Astrocyte (in vitro differentiated cells and primary cell): ENCODE measurements around the gene RNF103. TPM values are rescaled to one million over a fixed set of nuclear protein-coding genes. Genes with fewer than 3 reads are reported as not detected.

Source experiments
- DNase-seq: peaks from one replicate; pipeline ENCODE4 v3.0.0-alpha.2; 2010; ENCODE audit warnings: low read depth
- FAIRE-seq: peaks from 2 replicates; lab custom pipeline; 2011; peaks lifted over from hg19 to GRCh38; lab: Jason Lieb, UNC
- H2AFZ ChIP-seq: 2 replicates; pipeline ENCODE4 v1.6.0; 2012; ENCODE audit warnings: low read depth, low read length, inconsistent platforms
- H3K27ac ChIP-seq: 2 replicates; pipeline ENCODE4 v1.5.1; 2011; ENCODE audit warnings: low read depth, low read length, inconsistent platforms
- H3K27me3 ChIP-seq: 2 replicates; pipeline ENCODE4 v1.6.0; 2011; ENCODE audit warnings: low read length, inconsistent platforms; ENCODE audit not compliant: insufficient read depth
- H3K36me3 ChIP-seq: 2 replicates; pipeline ENCODE4 v1.5.1; 2011; ENCODE audit warnings: low read length, inconsistent platforms; ENCODE audit not compliant: insufficient read depth
- H3K4me1 ChIP-seq: 2 replicates; pipeline ENCODE4 v1.5.1; 2011; ENCODE audit warnings: low read length, inconsistent platforms; ENCODE audit not compliant: insufficient read depth
- H3K4me2 ChIP-seq: 2 replicates; pipeline ENCODE4 v1.6.0; 2012; ENCODE audit warnings: low read length, inconsistent platforms
- H3K4me3 ChIP-seq: 2 replicates; pipeline ENCODE4 v1.5.1; 2011; ENCODE audit warnings: low read depth, mild to moderate bottlenecking, low read length, inconsistent platforms; ENCODE audit not compliant: insufficient read depth
- H3K79me2 ChIP-seq: 2 replicates; pipeline ENCODE4 v1.6.0; 2012; ENCODE audit warnings: mild to moderate bottlenecking, low read length, inconsistent platforms; ENCODE audit not compliant: insufficient read depth
- H3K9ac ChIP-seq: 2 replicates; pipeline ENCODE4 v1.6.0; 2012; ENCODE audit warnings: mild to moderate bottlenecking, low read length, inconsistent platforms
- H3K9me3 ChIP-seq: 2 replicates; pipeline ENCODE4 v1.5.1; 2012; ENCODE audit warnings: low read depth, mild to moderate bottlenecking, low read length, inconsistent platforms; ENCODE audit not compliant: insufficient read depth
- H4K20me1 ChIP-seq: 2 replicates; pipeline ENCODE4 v1.6.0; 2012; ENCODE audit warnings: low read length, inconsistent platforms; ENCODE audit not compliant: insufficient read depth
- H3K27ac Mint-ChIP-seq: one replicate; pipeline ENCODE4 v1.8.0; 2021; ENCODE audit warnings: mild to moderate bottlenecking, mixed read lengths; ENCODE audit not compliant: unreplicated experiment
- H3K27me3 Mint-ChIP-seq: one replicate; pipeline ENCODE4 v1.8.0; 2021; ENCODE audit warnings: low read depth, mixed read lengths; ENCODE audit not compliant: unreplicated experiment
- H3K36me3 Mint-ChIP-seq: one replicate; pipeline ENCODE4 v1.8.0; 2021; ENCODE audit warnings: low read depth, mixed read lengths; ENCODE audit not compliant: unreplicated experiment
- H3K4me1 Mint-ChIP-seq: one replicate; pipeline ENCODE4 v1.8.0; 2021; ENCODE audit warnings: low read depth, mixed read lengths; ENCODE audit not compliant: unreplicated experiment
- H3K4me3 Mint-ChIP-seq: one replicate; pipeline ENCODE4 v1.8.0; 2021; ENCODE audit warnings: mild to moderate bottlenecking, moderate library complexity, mixed read lengths; ENCODE audit not compliant: unreplicated experiment
- H3K9me3 Mint-ChIP-seq: one replicate; pipeline ENCODE4 v1.8.0; 2021; ENCODE audit warnings: mild to moderate bottlenecking, mixed read lengths; ENCODE audit not compliant: unreplicated experiment
- CTCF ChIP-seq: IDR thresholded peaks from 2 replicates; pipeline ENCODE4 v1.5.1; 2011; ENCODE audit warnings: low read depth, mild to moderate bottlenecking, inconsistent platforms, low read length, moderate library complexity; ENCODE audit not compliant: insufficient read depth
- EZH2 ChIP-seq: IDR thresholded peaks from 2 replicates; pipeline ENCODE4 v1.6.1; 2012; ENCODE audit warnings: mild to moderate bottlenecking, low read length, inconsistent platforms; ENCODE audit not compliant: insufficient read depth
- total RNA-seq: library from RNA; stranded (reverse); gene quantifications from 2 replicates; pipeline ENCODE4 v1.2.1, GENCODE V29; 2021

Gene RNF103
- total RNA-seq, 1 donor from 2014 or later = 21.5 TPM

- Histone ChIP-seq H3K9ac (no peak overlapping the region), H3K4me2 (no peak overlapping the region), H2AFZ (peak overlapping the region; percentile 65), H4K20me1 (no peaks in the 10 kb centered on the region), H3K36me3 (no peaks in the 10 kb centered on the region), H3K9me3 (no peaks in the 10 kb centered on the region), H3K27ac (no peak overlapping the region), H3K27me3 (no peaks in the 10 kb centered on the region), H3K4me3 (no peak overlapping the region), H3K79me2 (no peaks in the 10 kb centered on the region), H3K4me1 (no peaks in the 10 kb centered on the region)
- peaks cover 3% of the 10 kb centered on the region for H3K4me1 Mint-ChIP-seq
- no peaks in the 10 kb centered on the region for H3K27me3 Mint-ChIP-seq
- FAIRE-seq (no peak), DNase-seq (peak; percentile 51)
- H3K4me3 Mint-ChIP-seq = no peak overlapping the region
- no peaks in the 10 kb centered on the region for H3K36me3 Mint-ChIP-seq
- peak overlapping the region; percentile 30 for H3K27ac Mint-ChIP-seq
- no peak for TF ChIP-seq CTCF
- no peak for TF ChIP-seq EZH2
- H3K9me3 Mint-ChIP-seq = peaks cover 7% of the 10 kb centered on the region
Observed at GRCh38 chr2:86584151-86584913, 39.3 kb downstream of the RNF103 start.

GRCh38 chr2:86580560-86580959 is 43.1 kb downstream of the RNF103 start:
- no peak for FAIRE-seq

More at GRCh38 chr2:86580560-86580959, 43.1 kb downstream of the RNF103 start:
- Mint-ChIP-seq H3K9me3 (peaks cover 5% of the 10 kb centered on the region), H3K4me1 (peaks cover 3% of the 10 kb centered on the region), H3K27ac (no peak overlapping the region), H3K27me3 (no peaks in the 10 kb centered on the region), H3K36me3 (no peaks in the 10 kb centered on the region), H3K4me3 (no peak overlapping the region)
- no peaks in the 10 kb centered on the region for H3K36me3 ChIP-seq
- no peak overlapping the region for H3K4me3 ChIP-seq
- TF ChIP-seq CTCF (no peak), EZH2 (no peak)
- H3K79me2 ChIP-seq = no peaks in the 10 kb centered on the region
- no peaks in the 10 kb centered on the region for H4K20me1 ChIP-seq
- no peak overlapping the region for H3K4me2 ChIP-seq
- no peak overlapping the region for H2AFZ ChIP-seq
- DNase-seq = no peak
- no peak overlapping the region for H3K9ac ChIP-seq
- no peak overlapping the region for H3K27ac ChIP-seq
- H3K4me1 ChIP-seq = no peaks in the 10 kb centered on the region
- no peaks in the 10 kb centered on the region for H3K9me3 ChIP-seq
- no peaks in the 10 kb centered on the region for H3K27me3 ChIP-seq
